WTC11 (cell line): Measurements from ENCODE around the gene GNG4.

ENCODE experiments used
- FOXK1 ChIP-seq: sonication (generic); formaldehyde crosslinking; IDR thresholded peaks from 2 replicates; pipeline ENCODE4 v1.8.0; 2022; ENCODE audit warnings: mild to moderate bottlenecking, moderate library complexity, missing genetic modification reagents
- RELA ChIP-seq: sonication (generic); formaldehyde crosslinking; IDR thresholded peaks from 2 replicates; pipeline ENCODE4 v1.8.1; 2022; ENCODE audit warnings: missing genetic modification reagents, mild to moderate bottlenecking, borderline replicate concordance
- RORB ChIP-seq: fragments of 250-450 bp; sonication (Bioruptor Pico); IDR thresholded peaks from 2 replicates; pipeline ENCODE4 v1.9.0; 2021; ENCODE audit warnings: mild to moderate bottlenecking
- SP1 ChIP-seq: sonication (generic); formaldehyde crosslinking; conservative IDR thresholded peaks from 2 replicates; pipeline ENCODE4 v1.8.1; 2022; ENCODE audit warnings: missing genetic modification reagents
- ZNF121 ChIP-seq: sonication (generic); formaldehyde crosslinking; IDR thresholded peaks from 2 replicates; pipeline ENCODE4 v1.8.0; 2023; ENCODE audit warnings: missing genetic modification reagents
- ZNF263 ChIP-seq: sonication (generic); formaldehyde crosslinking; IDR thresholded peaks from 2 replicates; pipeline ENCODE4 v1.8.1; 2022; ENCODE audit warnings: low read depth, mild to moderate bottlenecking, moderate library complexity, missing genetic modification reagents
- ZNF416 ChIP-seq: fragments of 250-450 bp; sonication (Bioruptor Pico); IDR thresholded peaks from 2 replicates; pipeline ENCODE4 v1.9.0; 2021; ENCODE audit warnings: mild to moderate bottlenecking, inconsistent platforms
- TF ChIP-seq, protein P1 (sequence below): fragments of 200-600 bp; IDR thresholded peaks from 2 replicates; pipeline ENCODE4 v1.8.0; 2022; ENCODE audit warnings: antibody characterized with exemption
- TF ChIP-seq, protein P2 (sequence below): sonication (generic); formaldehyde crosslinking; IDR thresholded peaks from 2 replicates; pipeline ENCODE4 v1.8.1; 2023; ENCODE audit warnings: mild to moderate bottlenecking, moderate library complexity, missing genetic modification reagents
- TF ChIP-seq, protein P3 (sequence below): sonication (generic); formaldehyde crosslinking; IDR thresholded peaks from 2 replicates; pipeline ENCODE4 v1.8.1; 2022; ENCODE audit warnings: low read depth, missing genetic modification reagents, borderline replicate concordance
- TF ChIP-seq, protein P4 (sequence below): sonication (generic); formaldehyde crosslinking; IDR thresholded peaks from 2 replicates; pipeline ENCODE4 v1.8.0; 2022; ENCODE audit warnings: mild to moderate bottlenecking, missing genetic modification reagents
- TF ChIP-seq, protein P5 (sequence below): sonication (generic); formaldehyde crosslinking; IDR thresholded peaks from 2 replicates; pipeline ENCODE4 v1.8.1; 2022; ENCODE audit warnings: low read depth, mild to moderate bottlenecking, moderate library complexity, missing genetic modification reagents, borderline replicate concordance
- TF ChIP-seq, protein P6 (sequence below): sonication (generic); formaldehyde crosslinking; IDR thresholded peaks from 2 replicates; pipeline ENCODE4 v1.8.0; 2022; ENCODE audit warnings: mild to moderate bottlenecking, missing genetic modification reagents

DNA sequence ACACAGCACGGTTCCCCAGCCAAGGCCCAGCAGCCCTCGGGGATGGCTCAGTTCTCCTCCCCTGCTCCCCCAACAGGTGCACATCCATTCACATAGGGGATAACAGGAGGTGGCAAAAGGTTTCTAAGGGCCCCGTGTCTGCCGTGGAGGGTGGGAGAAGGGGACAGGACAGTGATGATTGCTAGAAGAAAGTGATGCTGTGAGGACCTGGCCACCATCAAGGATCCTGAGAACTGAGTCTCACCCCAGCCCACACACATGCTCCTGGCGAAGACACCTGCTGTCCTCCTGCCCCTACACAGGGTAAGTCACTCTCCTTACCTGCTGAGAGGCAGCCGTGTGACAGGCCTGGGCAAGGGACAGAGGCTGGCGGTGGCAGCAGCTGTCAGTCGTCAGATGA lies 54.5 kb downstream of the GNG4 start:
- TF ChIP-seq, protein P1, sequence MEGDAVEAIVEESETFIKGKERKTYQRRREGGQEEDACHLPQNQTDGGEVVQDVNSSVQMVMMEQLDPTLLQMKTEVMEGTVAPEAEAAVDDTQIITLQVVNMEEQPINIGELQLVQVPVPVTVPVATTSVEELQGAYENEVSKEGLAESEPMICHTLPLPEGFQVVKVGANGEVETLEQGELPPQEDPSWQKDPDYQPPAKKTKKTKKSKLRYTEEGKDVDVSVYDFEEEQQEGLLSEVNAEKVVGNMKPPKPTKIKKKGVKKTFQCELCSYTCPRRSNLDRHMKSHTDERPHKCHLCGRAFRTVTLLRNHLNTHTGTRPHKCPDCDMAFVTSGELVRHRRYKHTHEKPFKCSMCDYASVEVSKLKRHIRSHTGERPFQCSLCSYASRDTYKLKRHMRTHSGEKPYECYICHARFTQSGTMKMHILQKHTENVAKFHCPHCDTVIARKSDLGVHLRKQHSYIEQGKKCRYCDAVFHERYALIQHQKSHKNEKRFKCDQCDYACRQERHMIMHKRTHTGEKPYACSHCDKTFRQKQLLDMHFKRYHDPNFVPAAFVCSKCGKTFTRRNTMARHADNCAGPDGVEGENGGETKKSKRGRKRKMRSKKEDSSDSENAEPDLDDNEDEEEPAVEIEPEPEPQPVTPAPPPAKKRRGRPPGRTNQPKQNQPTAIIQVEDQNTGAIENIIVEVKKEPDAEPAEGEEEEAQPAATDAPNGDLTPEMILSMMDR: no peak
- TF ChIP-seq ZNF121 (CRISPR knock-in tag) (no peak), SP1 (CRISPR knock-in tag) (no peak), ZNF416 (CRISPR knock-in tag) (no peak), FOXK1 (CRISPR knock-in tag) (no peak), RELA (CRISPR knock-in tag) (no peak), RORB (CRISPR knock-in tag) (no peak), ZNF263 (CRISPR knock-in tag) (no peak)
- TF ChIP-seq, protein P2, sequence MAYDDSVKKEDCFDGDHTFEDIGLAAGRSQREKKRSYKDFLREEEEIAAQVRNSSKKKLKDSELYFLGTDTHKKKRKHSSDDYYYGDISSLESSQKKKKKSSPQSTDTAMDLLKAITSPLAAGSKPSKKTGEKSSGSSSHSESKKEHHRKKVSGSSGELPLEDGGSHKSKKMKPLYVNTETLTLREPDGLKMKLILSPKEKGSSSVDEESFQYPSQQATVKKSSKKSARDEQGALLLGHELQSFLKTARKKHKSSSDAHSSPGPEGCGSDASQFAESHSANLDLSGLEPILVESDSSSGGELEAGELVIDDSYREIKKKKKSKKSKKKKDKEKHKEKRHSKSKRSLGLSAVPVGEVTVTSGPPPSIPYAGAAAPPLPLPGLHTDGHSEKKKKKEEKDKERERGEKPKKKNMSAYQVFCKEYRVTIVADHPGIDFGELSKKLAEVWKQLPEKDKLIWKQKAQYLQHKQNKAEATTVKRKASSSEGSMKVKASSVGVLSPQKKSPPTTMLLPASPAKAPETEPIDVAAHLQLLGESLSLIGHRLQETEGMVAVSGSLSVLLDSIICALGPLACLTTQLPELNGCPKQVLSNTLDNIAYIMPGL (CRISPR knock-in tag): no peak
- TF ChIP-seq, protein P3, sequence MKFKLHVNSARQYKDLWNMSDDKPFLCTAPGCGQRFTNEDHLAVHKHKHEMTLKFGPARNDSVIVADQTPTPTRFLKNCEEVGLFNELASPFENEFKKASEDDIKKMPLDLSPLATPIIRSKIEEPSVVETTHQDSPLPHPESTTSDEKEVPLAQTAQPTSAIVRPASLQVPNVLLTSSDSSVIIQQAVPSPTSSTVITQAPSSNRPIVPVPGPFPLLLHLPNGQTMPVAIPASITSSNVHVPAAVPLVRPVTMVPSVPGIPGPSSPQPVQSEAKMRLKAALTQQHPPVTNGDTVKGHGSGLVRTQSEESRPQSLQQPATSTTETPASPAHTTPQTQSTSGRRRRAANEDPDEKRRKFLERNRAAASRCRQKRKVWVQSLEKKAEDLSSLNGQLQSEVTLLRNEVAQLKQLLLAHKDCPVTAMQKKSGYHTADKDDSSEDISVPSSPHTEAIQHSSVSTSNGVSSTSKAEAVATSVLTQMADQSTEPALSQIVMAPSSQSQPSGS (CRISPR knock-in tag): no peak
- TF ChIP-seq, protein P4, sequence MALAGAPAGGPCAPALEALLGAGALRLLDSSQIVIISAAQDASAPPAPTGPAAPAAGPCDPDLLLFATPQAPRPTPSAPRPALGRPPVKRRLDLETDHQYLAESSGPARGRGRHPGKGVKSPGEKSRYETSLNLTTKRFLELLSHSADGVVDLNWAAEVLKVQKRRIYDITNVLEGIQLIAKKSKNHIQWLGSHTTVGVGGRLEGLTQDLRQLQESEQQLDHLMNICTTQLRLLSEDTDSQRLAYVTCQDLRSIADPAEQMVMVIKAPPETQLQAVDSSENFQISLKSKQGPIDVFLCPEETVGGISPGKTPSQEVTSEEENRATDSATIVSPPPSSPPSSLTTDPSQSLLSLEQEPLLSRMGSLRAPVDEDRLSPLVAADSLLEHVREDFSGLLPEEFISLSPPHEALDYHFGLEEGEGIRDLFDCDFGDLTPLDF (CRISPR knock-in tag): no peak
- TF ChIP-seq, protein P5, sequence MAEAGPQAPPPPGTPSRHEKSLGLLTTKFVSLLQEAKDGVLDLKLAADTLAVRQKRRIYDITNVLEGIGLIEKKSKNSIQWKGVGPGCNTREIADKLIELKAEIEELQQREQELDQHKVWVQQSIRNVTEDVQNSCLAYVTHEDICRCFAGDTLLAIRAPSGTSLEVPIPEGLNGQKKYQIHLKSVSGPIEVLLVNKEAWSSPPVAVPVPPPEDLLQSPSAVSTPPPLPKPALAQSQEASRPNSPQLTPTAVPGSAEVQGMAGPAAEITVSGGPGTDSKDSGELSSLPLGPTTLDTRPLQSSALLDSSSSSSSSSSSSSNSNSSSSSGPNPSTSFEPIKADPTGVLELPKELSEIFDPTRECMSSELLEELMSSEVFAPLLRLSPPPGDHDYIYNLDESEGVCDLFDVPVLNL (CRISPR knock-in tag): no peak
- TF ChIP-seq, protein P6, sequence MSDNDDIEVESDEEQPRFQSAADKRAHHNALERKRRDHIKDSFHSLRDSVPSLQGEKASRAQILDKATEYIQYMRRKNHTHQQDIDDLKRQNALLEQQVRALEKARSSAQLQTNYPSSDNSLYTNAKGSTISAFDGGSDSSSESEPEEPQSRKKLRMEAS (CRISPR knock-in tag): no peak
